Coronary artery (tissue), 2 donors: Measurements from ENCODE around the gene ALG2.
A peak's percentile ranks its signal among the peaks of the same experiment; 100 is the strongest.

Experiments
- DNase-seq: peaks from one replicate; pipeline ENCODE4 v3.0.0-alpha.2; 2017; ENCODE audit warnings: low spot score
- H3K27ac ChIP-seq, 2 donors: fragments of 200-600 bp; sonication (generic); one replicate each; pipeline ENCODE4 v1.5.1; 2016 to 2019
- H3K4me3 ChIP-seq: fragments of 200-600 bp; sonication (generic); 2 replicates; pipeline ENCODE4 v1.5.1; 2016; ENCODE audit warnings: mild to moderate bottlenecking, moderate library complexity
- TF ChIP-seq, protein P1 (sequence below): fragments of 200-600 bp; sonication (generic); IDR thresholded peaks from one replicate; pipeline ENCODE4 v1.5.1; 2019; ENCODE audit warnings: antibody characterized with exemption

Gene ALG2

DNA sequence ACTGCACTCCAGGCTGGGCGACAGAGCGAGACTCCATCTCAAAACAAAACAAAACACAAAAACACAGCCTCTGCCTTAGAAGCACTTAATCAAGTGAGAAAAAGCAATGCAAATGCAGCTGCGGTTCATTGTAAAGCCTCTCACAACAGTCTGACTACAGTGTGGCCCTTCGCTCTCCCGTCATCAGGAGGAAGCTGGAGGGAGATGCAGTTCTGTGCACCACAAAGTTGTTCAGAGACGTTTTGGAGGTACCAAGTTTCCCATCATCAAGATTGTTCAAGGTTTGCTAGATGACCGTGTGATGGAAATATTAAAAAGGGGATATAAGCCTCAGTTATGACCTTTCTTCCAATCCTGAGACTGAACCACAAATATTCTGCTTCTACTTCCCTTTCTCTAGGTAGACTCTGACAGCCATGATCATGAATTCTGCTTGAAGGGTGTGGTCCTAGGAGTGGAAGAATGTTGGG, 41.2 kb upstream of the ALG2 start:
- TF ChIP-seq, protein P1, sequence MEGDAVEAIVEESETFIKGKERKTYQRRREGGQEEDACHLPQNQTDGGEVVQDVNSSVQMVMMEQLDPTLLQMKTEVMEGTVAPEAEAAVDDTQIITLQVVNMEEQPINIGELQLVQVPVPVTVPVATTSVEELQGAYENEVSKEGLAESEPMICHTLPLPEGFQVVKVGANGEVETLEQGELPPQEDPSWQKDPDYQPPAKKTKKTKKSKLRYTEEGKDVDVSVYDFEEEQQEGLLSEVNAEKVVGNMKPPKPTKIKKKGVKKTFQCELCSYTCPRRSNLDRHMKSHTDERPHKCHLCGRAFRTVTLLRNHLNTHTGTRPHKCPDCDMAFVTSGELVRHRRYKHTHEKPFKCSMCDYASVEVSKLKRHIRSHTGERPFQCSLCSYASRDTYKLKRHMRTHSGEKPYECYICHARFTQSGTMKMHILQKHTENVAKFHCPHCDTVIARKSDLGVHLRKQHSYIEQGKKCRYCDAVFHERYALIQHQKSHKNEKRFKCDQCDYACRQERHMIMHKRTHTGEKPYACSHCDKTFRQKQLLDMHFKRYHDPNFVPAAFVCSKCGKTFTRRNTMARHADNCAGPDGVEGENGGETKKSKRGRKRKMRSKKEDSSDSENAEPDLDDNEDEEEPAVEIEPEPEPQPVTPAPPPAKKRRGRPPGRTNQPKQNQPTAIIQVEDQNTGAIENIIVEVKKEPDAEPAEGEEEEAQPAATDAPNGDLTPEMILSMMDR: no peak
- DNase-seq: no peak
- H3K27ac ChIP-seq: no peak overlapping the region
- H3K4me3 ChIP-seq: no peak overlapping the region

DNA sequence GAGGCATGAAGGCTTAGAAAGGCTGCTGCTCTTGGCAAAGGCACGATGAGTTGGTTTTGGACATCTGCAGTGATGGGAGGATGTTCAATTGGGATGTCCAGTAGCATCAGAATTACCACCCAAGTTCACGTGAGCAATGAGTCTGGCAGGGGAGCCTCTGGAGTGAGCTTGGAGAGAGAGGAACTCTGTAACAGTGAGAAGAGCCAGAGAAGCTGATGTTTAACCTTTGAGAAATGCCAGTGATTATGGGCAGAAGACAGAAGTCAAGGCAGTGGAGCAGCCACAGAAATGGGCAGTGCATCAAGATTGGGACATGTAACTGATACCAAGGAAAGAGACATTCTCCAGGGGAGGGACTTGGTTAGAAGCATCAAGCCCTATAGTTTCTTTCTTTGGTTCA, 40.2 kb upstream of the ALG2 start:
- DNase-seq: no peak
- TF ChIP-seq, protein P1: no peak
- Histone ChIP-seq H3K27ac (no peak overlapping the region), H3K4me3 (no peak overlapping the region)

DNA sequence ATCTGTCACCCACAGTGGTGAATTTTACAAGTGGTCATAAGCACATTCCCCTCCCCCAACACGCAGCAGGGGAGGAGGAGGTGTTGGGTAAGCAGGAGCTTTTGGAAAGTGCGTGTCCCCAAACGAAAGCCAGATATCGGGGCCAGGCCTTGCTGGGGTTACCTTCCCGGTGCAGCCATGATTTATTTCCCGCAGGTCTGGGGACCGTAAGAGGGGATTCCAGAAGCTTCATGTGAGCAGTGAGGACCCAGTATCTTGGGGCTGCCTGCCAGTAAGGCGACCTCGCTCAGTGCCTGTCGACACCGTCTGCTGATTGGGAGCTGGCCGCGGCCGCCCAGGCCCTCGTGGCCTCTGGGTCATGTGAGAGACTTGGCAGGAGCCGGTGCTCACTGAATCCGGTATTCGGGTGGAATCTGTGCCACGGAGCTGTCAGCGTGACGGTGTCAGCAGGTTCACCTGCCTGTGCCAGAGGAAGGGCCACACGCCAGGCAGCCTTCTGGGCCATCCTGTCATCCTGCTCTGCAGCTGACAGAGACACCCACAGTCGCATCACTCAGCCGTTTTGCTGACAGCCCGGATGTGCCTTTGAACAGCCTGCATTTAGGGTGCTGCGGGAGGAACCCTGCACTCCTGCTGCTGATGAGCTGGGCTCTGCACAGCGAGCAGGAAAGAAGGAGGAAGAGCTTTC, 37.6 kb upstream of the ALG2 start:
- peak overlapping the region; percentile 8 to 50 for H3K27ac ChIP-seq
- TF ChIP-seq, protein P1: no peak
- H3K4me3 ChIP-seq: peak overlapping the region; percentile 68
- DNase-seq: peak; percentile 81

DNA sequence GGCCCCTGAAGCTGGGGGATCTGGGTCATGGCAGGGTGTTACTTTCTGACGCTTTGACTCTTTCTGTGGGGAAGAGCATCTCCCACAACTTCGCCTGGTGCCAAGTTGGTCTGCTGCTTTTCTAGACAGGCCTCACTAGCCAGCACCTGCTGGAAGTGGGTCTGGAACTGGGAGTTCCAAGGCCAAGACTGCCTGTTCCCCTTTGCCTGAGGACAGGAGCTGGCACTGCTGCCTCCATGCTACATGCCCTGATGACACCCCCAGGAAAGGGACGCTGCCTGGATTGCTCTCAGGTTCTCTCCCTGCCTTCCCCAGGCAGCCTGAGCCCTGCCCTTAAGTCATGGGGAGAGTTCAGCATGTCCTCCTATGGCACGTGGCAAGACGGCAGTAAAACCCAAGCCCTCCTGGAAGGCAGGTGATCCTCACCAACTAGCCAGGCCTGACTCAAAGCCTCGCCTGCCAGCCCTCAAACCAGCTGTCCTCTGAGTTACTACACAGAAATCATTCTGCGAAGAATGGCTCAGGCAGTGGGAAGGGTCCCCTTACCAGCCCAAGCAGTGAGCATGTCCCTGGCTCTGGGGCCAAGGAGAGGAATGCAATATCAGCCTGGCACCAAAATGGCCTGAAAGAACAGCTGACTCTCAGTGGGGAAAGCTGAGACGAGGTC, 36.1 kb upstream of the ALG2 start:
- DNase-seq: no peak
- TF ChIP-seq, protein P1: no peak
- Histone ChIP-seq H3K4me3 (no peak overlapping the region), H3K27ac (no peak overlapping the region)

DNA sequence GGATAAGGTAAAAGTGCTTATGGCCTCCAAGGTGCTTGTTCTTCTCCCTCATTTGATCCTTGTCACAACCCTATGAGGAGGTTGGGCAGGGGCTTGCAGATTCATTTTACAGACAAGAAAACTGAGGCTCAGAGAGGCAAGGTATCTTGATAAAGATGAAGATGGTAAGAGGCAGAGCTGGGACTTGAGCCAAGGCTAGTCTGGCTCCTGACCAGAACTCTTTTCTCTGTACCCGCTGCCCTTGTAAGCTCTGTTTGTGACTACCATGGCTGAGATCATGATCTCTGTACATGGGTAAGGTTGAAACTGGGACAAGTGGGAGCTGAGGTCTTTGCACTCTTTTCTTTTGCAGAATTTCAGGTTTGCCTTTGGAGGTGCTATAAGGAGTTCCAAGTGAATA, 33.9 kb upstream of the ALG2 start:
- TF ChIP-seq, protein P1: no peak
- no peak for DNase-seq
- Histone ChIP-seq H3K27ac (no peak overlapping the region), H3K4me3 (no peak overlapping the region)

DNA sequence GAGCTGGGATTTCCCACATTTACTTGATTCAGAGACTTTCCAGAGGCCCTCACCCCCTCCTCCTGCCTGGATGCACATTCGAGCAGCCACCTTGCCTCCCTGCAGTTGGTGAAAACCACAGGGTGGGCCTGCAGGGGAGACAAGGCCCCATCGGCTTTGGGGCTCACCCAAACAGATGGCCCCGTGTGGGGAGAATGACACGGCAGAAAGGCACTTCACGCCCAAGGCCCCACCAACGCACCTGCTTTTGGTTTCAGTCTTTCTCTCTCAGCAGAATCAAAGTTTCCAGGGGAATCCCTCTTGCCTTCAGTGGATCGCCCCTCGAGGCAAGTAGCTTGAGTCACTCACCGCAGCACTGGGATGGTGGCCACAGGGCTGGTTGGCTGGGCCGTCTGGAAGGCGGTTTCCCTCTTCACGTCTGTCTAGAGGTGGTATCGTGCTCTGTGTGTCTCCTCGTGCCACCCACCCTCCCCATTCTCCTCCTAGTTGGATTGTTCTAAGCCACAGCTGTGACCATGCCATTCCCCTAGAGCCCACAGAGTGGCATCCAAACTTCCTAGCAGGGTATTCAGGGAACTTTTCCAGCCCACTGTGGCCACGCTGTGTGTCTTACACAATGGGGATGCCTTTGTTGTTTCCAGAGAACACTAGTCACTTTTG, 32.2 kb upstream of the ALG2 start:
- no peak overlapping the region for H3K27ac ChIP-seq

More for the DNA sequence above, 32.2 kb upstream of the ALG2 start:
- no peak overlapping the region for H3K4me3 ChIP-seq
- TF ChIP-seq, protein P1: no peak
- DNase-seq: no peak
